ENCODE data around the gene PPP1R14C.
"Not testable (repeated sequence)": the region's sequence is repeated elsewhere in the genome, so short reads cannot be mapped to it uniquely, and the experiment has no call there.

Gene PPP1R14C

GRCh38 chr6:150172929-150173328, 30.1 kb downstream of the PPP1R14C start:
- DNase-seq: no peak

GRCh38 chr6:150175586-150176151, 32.8 kb downstream of the PPP1R14C start:
- no peak for DNase-seq

- no peak for DNase-seq
Observed at GRCh38 chr6:150176152-150176551, 33.3 kb downstream of the PPP1R14C start.

- DNase-seq: no peak
Observed at GRCh38 chr6:150176659-150177058, 33.8 kb downstream of the PPP1R14C start.

GRCh38 chr6:150177259-150177951, 34.6 kb downstream of the PPP1R14C start:
- DNase-seq: no peak

- DNase-seq: no peak
Observed at GRCh38 chr6:150177952-150178520, 35.2 kb downstream of the PPP1R14C start.

GRCh38 chr6:150179030-150179429, 36.2 kb downstream of the PPP1R14C start:
- no peak for DNase-seq

GRCh38 chr6:150179907-150180424, 37.1 kb downstream of the PPP1R14C start:
- not testable (repeated sequence) for DNase-seq

GRCh38 chr6:150180517-150180916, 37.7 kb downstream of the PPP1R14C start:
- DNase-seq: no peak

- DNase-seq: no peak
Observed at GRCh38 chr6:150182460-150183078, 39.7 kb downstream of the PPP1R14C start.

- DNase-seq: no peak
Observed at GRCh38 chr6:150183105-150183504, 40.3 kb downstream of the PPP1R14C start.

GRCh38 chr6:150183966-150184365, 41.1 kb downstream of the PPP1R14C start:
- no peak for DNase-seq

GRCh38 chr6:150184850-150185731, 42.2 kb downstream of the PPP1R14C start:
- DNase-seq: no peak

- no peak for DNase-seq
Observed at GRCh38 chr6:150185732-150186117, 42.9 kb downstream of the PPP1R14C start.

- no peak for DNase-seq
Observed at GRCh38 chr6:150186129-150186898, 43.5 kb downstream of the PPP1R14C start.

- DNase-seq: not testable (repeated sequence)
Observed at GRCh38 chr6:150187433-150187832, 44.6 kb downstream of the PPP1R14C start.

GRCh38 chr6:150189122-150189521, 46.3 kb downstream of the PPP1R14C start:
- no peak for DNase-seq

- DNase-seq: no peak
Observed at GRCh38 chr6:150191809-150192208, 49.0 kb downstream of the PPP1R14C start.

- DNase-seq: no peak
Observed at GRCh38 chr6:150194195-150194594, 51.4 kb downstream of the PPP1R14C start.

GRCh38 chr6:150195996-150196417, 53.2 kb downstream of the PPP1R14C start:
- DNase-seq: no peak

- no peak for DNase-seq
Observed at GRCh38 chr6:150196942-150197745, 54.3 kb downstream of the PPP1R14C start.

Data from activated effector memory CD4-positive, alpha-beta T cell treated with anti-CD3 and anti-CD28 coated beads, Interleukin-2, amount 50 U/mL, for 16 hours (primary cell).